Right lobe of liver (tissue), 4 donors: ENCODE results near the gene METRNL.
A peak's percentile ranks its signal among the peaks of the same experiment; 100 is the strongest.

Experiments
- POLR2A ChIP-seq: fragments of 450-650 bp; IDR thresholded peaks from one replicate; pipeline ENCODE4 v1.6.1; 2017; ENCODE audit warnings: antibody characterized with exemption, mild to moderate bottlenecking
- TF ChIP-seq, protein P1 (sequence below), 4 donors: fragments of 200-600 bp in 3 of 4; fragments of 450-650 bp in 1 of 4; IDR thresholded peaks; one replicate each; pipeline versions ENCODE4 v1.5.1 to v1.8.0; 2016 to 2022; ENCODE audit warnings: antibody characterized with exemption in 4 of 4, mild to moderate bottlenecking in 2 of 4
- donor health status: DM: no; HTN: no; CAD: no.
- donor health status: DM: no; HTN: no; CAD: no.
- donor health status: DM: no; HTN: yes; CAD: no.

- peak; percentile 80 for TF ChIP-seq POLR2A
- TF ChIP-seq, protein P1, sequence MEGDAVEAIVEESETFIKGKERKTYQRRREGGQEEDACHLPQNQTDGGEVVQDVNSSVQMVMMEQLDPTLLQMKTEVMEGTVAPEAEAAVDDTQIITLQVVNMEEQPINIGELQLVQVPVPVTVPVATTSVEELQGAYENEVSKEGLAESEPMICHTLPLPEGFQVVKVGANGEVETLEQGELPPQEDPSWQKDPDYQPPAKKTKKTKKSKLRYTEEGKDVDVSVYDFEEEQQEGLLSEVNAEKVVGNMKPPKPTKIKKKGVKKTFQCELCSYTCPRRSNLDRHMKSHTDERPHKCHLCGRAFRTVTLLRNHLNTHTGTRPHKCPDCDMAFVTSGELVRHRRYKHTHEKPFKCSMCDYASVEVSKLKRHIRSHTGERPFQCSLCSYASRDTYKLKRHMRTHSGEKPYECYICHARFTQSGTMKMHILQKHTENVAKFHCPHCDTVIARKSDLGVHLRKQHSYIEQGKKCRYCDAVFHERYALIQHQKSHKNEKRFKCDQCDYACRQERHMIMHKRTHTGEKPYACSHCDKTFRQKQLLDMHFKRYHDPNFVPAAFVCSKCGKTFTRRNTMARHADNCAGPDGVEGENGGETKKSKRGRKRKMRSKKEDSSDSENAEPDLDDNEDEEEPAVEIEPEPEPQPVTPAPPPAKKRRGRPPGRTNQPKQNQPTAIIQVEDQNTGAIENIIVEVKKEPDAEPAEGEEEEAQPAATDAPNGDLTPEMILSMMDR (IDR thresholded peaks at IDR 0.05), result no peak
Measured at GRCh38 chr17:83079352-83079747, at the start of gene METRNL.
